Vagina (tissue), 2 donors: ENCODE data around the gene LYZL2.

Experiments used
- POLR2AphosphoS5 ChIP-seq, 2 donors: sonication (generic); formaldehyde crosslinking; IDR thresholded peaks; one replicate each; pipeline ENCODE4 v1.9.0; 2017; ENCODE audit warnings: antibody characterized with exemption in 2 of 2, mild to moderate bottlenecking in 2 of 2, low read depth in 1 of 2; ENCODE audit not compliant: insufficient read depth in 1 of 2
- TF ChIP-seq, protein P1 (sequence below), 3 experiments: fragments of 450-650 bp in 2 of 3; fragments of 200-600 bp in 1 of 3; sonication (generic) in 1 of 3; IDR thresholded peaks; one replicate each; pipeline ENCODE4 v1.5.1; 2017 to 2019; ENCODE audit warnings: antibody characterized with exemption in 3 of 3, mild to moderate bottlenecking in 2 of 3, moderate library complexity in 2 of 3

DNA sequence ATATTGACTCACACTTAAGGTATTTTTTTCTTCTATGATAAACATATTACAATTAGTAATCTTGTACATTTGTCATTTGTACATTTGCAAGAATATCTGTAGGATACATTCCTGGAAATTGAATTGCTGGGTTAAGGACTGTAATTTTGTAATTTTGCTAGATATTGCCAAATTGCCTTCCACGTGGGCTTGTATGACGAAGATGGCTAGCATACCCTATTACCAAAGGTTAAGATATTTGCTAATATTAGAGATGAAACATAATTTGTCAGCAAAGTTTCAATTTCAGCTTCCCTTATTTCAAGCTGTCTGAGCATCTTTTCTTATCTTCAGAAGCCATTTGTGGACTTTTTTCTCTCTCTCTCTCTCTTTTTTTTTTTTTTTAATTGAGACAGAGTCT, 1.0 kb upstream of the LYZL2 start:
- TF ChIP-seq, protein P1, sequence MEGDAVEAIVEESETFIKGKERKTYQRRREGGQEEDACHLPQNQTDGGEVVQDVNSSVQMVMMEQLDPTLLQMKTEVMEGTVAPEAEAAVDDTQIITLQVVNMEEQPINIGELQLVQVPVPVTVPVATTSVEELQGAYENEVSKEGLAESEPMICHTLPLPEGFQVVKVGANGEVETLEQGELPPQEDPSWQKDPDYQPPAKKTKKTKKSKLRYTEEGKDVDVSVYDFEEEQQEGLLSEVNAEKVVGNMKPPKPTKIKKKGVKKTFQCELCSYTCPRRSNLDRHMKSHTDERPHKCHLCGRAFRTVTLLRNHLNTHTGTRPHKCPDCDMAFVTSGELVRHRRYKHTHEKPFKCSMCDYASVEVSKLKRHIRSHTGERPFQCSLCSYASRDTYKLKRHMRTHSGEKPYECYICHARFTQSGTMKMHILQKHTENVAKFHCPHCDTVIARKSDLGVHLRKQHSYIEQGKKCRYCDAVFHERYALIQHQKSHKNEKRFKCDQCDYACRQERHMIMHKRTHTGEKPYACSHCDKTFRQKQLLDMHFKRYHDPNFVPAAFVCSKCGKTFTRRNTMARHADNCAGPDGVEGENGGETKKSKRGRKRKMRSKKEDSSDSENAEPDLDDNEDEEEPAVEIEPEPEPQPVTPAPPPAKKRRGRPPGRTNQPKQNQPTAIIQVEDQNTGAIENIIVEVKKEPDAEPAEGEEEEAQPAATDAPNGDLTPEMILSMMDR (IDR thresholded peaks at IDR 0.05): no peak
- TF ChIP-seq POLR2AphosphoS5 (IDR thresholded peaks at IDR 0.05; ENCODE audit: insufficient read depth in 1 of 2, low read depth in 1 of 2): no peak
